Activated T-helper 1 cell treated with anti-CD3 and anti-CD28 coated beads, Interleukin-12 subunit alpha, Interleukin-12 subunit beta, Interleukin-2, Interleukin-4 antibody, amounts not matched to agents 30 ng/mL and 10 ng/mL and 1 ng/mL, durations not matched to agents 14 hours and 24 hours and 36 hours (primary cell): Measurements from ENCODE around the gene ENTPD2. TPM values are rescaled to one million over a fixed set of nuclear protein-coding genes. Genes with fewer than 3 reads are reported as not detected.
A peak's percentile ranks its signal among the peaks of the same experiment; 100 is the strongest.

ENCODE experiments used
- DNase-seq: peaks from one replicate; pipeline ENCODE4 v3.0.0; 2021; ENCODE audit warnings: low spot score
- H3K27ac Mint-ChIP-seq: one replicate; pipeline ENCODE4 v1.8.0; 2021; ENCODE audit warnings: mild to moderate bottlenecking, mixed read lengths
- H3K27me3 Mint-ChIP-seq: one replicate; pipeline ENCODE4 v1.8.0; 2022; ENCODE audit warnings: mild to moderate bottlenecking, moderate library complexity, mixed read lengths; ENCODE audit not compliant: insufficient read depth
- H3K36me3 Mint-ChIP-seq: one replicate; pipeline ENCODE4 v1.8.0; 2021; ENCODE audit warnings: low read depth, mixed read lengths
- H3K4me1 Mint-ChIP-seq: one replicate; pipeline ENCODE4 v1.8.0; 2021; ENCODE audit warnings: low read depth, mixed read lengths
- H3K4me3 Mint-ChIP-seq: one replicate; pipeline ENCODE4 v1.8.0; 2021; ENCODE audit warnings: mild to moderate bottlenecking, moderate library complexity, mixed read lengths
- H3K9me3 Mint-ChIP-seq: one replicate; pipeline ENCODE4 v1.8.0; 2021; ENCODE audit warnings: mixed read lengths
- intact Hi-C: fragments of 100-400 bp; cut with micrococcal nuclease; formaldehyde crosslinking; loops from one replicate; pipeline ENCODE4 v1.15.1; 2024
- total RNA-seq: library from RNA; stranded (reverse); gene quantifications from 2 replicates; pipeline ENCODE4 v1.2.3, GENCODE V29; 2022

Gene ENTPD2
- total RNA-seq, 1 donor from 2014 or later, result not detected

DNA sequence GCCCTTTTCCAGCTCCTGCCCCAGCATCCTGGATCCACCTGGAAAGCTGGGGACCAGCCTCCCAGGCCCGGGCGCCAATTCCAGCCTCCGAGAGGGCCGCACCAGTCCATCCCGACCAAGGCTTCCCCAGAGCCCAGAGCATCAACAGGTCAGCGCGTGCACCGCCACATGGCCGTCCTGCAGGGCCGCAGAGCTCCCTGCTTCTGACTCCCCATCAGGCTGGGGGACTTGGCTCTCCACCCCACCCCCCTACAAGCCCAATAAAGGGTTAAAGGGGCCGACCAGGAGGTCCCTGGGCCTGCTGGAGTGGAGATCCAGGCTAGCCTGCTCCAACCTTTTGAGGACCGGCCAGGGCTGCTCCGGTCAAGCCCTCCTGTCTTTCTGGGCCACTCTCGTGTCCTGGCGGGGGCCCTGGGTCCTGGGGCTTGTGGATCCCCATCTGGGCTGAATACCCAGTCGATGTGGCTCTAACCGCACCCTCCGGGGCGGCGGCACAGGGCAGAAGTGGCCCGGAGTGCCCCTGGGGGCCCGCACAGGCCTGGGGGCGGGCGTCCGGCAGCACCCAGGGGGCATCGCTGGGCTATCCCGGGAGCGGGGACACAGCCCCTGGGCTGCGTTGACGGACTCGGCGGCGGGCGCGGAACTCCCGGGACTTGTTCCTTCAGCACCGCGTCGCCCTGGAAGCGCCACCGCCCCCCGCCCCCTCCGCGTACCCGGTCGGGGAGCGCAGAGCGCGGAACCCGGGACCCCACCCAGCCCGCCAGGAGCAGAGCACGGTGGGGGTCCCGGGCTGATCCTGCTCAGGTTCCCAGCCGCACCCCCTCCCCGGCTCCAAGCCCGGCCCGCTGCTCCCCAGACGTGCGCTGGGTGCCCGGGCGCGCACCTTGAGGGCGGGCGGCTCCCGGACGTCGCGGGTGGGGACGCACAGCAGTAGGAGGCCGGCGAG is 590 bp downstream of the ENTPD2 start:
- Mint-ChIP-seq H3K4me3 (no peak overlapping the region), H3K4me1 (no peaks in the 10 kb centered on the region), H3K27ac (no peak overlapping the region), H3K27me3 (peaks cover 27% of the 10 kb centered on the region), H3K36me3 (no peaks in the 10 kb centered on the region), H3K9me3 (no peaks in the 10 kb centered on the region)
- DNase-seq, result no peak
- intact Hi-C loops, result loop anchor here (1.0 kb wide), 1 partner anchor 11 kb away; no protein-coding TSS in a partner anchor

DNA sequence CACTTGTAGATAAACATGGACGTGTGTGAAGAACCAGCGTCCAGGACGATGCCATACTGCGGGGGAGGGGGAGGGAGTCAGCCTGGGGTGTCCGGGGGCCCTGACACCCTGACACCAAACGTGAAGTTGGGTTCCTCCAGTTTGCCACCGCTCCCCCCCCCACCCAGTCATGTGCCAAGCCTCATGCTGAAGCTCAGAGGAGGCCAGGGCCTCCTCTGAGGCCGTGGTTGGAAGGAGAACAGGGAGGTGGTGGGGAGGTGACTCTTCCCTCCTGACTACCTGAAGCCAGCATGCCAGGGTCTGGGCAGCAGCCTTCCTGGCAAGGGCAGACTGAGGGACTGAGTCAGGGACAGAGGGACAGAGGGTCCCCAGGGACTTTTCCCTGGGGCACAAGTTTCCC is 1.6 kb downstream of the ENTPD2 start:
- Mint-ChIP-seq H3K4me1 (no peaks in the 10 kb centered on the region), H3K27me3 (peaks cover 35% of the 10 kb centered on the region), H3K9me3 (no peaks in the 10 kb centered on the region), H3K4me3 (no peak overlapping the region), H3K27ac (no peak overlapping the region), H3K36me3 (no peaks in the 10 kb centered on the region)
- intact Hi-C loops, result no loop called here
- no peak for DNase-seq

DNA sequence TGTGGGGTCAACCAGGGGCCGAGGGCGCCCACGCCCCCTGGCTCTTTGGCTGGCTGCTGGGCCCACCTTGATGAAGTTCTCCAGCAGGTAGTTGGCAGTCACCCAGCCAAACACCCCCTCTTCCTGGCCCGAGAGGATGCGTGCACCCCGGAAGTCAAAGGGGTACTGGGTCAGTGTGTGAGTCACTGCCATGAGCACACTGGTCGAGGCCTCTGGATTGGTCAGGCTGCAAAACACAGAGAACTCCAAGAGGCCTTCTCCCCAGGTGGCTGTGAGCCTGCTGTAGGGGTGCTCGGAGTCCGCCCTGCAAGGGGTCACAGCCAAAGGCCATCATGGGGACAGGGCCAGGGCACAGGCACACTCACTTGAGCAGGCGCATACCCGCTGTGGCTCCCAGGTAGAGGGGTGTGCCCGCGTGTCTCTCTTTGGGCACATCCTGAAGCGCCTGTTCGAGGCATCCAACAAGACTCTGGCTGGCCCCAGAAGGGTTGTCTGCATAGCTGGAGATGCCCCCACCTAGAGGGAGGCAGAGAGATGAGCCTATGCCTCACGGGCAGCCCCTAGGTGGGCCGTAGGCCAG is 2.6 kb downstream of the ENTPD2 start:
- Mint-ChIP-seq H3K4me1 (no peaks in the 10 kb centered on the region), H3K27ac (no peak overlapping the region), H3K9me3 (no peaks in the 10 kb centered on the region), H3K36me3 (no peaks in the 10 kb centered on the region), H3K4me3 (no peak overlapping the region), H3K27me3 (peaks cover 40% of the 10 kb centered on the region)
- intact Hi-C loops, result no loop called here
- DNase-seq, result no peak

DNA sequence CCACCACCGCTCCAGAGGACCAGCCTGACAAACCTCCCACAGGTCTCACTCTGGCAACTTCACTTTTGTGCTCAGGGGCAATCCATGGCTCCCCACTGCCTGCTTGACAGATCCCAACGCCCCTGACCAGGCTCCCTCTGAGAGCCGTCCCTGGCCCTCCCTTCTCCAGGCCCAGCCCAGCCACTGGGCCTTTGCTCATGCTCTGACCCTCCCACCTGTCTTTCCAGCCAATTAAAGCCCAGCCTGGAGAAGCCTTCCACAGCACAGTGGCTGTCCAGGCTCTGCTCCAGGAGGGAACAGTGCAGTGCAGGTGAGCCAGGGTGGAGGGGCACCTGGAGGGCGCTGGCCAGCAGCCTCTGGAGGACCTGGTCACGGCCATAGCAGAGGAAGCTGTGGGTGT is 3.3 kb downstream of the ENTPD2 start:
- no peaks in the 10 kb centered on the region for H3K9me3 Mint-ChIP-seq
- no peaks in the 10 kb centered on the region for H3K36me3 Mint-ChIP-seq
- no peak overlapping the region for H3K4me3 Mint-ChIP-seq
- intact Hi-C loops, result no loop called here
- no peaks in the 10 kb centered on the region for H3K4me1 Mint-ChIP-seq
- H3K27ac Mint-ChIP-seq, result no peak overlapping the region
- H3K27me3 Mint-ChIP-seq, result peaks cover 39% of the 10 kb centered on the region
- no peak for DNase-seq

DNA sequence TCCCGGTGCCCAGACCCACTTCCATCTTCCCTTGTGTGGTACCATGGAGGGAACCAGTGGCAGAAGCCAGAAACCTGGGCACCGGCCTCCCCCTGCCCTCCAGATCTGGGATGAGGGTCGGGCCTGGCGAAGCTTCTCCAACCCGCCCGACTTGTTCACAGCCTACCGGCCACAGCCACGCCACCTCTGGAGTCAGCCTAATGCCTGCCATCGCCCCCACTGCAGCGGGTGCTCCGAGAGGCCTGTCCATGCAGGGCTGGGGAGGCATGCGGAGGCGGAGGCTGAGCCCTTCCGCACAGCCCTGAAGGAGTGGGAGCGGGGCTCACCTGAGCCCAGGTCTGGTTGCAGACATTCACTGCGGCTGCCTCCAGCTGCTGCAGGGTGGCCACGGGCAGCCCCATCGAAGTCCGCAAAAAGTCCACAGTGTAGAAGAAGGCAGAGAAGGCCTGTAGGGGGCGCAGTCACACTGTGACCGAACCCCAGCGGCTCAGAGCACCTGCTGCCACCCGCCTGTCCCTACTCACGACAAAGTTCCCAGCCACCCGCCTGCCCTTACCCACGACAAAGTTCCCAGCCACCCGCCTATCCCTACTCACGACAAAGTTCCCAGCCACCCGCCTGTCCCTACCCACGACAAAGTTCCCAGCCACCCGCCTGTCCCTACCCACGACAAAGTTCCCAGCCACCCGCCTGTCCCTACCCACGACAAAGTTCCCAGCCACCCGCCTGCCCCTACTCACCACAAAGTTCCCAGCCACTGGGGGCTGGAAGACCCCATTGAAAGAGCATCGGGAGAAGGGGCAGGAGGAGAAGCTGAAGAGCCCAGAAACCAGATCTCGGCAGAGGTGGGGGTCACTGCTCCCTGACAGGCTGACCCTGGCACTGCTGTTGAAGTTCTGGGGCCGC is 4.1 kb downstream of the ENTPD2 start:
- DNase-seq, result peak; percentile 40
- intact Hi-C loops, result loop anchor here (5.0 kb wide), 3 partner anchors 78 to 202 kb away; partner anchors contain the start of genes PHPT1 and TUBB4B
- Mint-ChIP-seq H3K27ac (no peak overlapping the region), H3K27me3 (peaks cover 36% of the 10 kb centered on the region), H3K4me1 (peaks cover 3% of the 10 kb centered on the region), H3K9me3 (no peaks in the 10 kb centered on the region), H3K4me3 (no peak overlapping the region), H3K36me3 (no peaks in the 10 kb centered on the region)

DNA sequence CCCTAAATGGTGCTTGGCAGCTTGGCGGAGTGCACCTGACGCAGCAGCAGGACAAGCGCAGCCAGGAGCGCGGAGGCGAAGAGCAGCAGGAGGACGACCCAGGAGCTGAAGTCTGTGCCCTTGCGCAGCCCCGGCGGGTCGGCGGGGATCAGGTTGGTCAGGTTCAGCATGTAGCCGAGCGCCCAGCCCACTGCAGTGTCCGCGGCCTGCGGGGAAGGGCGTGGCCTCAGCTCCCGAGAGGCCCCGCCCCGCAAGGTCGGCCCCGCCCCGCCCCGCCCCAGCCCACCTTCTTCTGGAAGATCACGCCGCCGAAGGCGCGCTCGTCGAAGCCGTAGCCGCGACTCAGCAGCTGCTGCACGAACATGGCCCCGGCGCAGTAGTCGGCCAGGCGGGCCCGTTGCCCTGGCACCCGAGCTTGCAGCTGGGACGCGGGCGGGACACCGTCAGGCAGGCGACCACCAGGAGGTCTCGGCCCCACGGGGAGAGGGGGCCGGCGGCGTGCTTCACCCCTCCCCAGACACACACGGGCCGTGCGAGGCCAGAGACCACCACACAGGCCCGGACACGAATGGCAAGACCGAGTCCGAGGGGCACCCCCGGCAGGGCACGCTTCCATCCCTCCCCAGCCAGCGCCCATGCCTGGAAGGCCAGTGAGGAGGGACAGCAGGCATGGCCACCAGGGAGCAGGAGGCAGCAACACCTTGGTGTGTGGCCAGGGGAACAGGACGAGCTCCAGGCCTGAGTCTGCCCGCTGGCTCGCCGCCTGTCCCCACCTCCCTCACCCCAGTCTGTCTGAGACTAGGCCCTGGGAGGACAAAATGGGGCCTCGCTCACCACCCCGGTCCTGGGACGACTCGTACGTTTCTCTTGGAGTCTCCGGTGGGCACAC is 5.0 kb downstream of the ENTPD2 start:
- DNase-seq, result no peak
- intact Hi-C loops, result loop anchor here (5.0 kb wide), 3 partner anchors 78 to 202 kb away; partner anchors contain the start of genes PHPT1 and TUBB4B
- no peak overlapping the region for H3K4me3 Mint-ChIP-seq
- no peaks in the 10 kb centered on the region for H3K36me3 Mint-ChIP-seq
- H3K27me3 Mint-ChIP-seq, result peaks cover 36% of the 10 kb centered on the region
- peaks cover 5% of the 10 kb centered on the region for H3K4me1 Mint-ChIP-seq
- H3K9me3 Mint-ChIP-seq, result no peaks in the 10 kb centered on the region
- no peak overlapping the region for H3K27ac Mint-ChIP-seq

DNA sequence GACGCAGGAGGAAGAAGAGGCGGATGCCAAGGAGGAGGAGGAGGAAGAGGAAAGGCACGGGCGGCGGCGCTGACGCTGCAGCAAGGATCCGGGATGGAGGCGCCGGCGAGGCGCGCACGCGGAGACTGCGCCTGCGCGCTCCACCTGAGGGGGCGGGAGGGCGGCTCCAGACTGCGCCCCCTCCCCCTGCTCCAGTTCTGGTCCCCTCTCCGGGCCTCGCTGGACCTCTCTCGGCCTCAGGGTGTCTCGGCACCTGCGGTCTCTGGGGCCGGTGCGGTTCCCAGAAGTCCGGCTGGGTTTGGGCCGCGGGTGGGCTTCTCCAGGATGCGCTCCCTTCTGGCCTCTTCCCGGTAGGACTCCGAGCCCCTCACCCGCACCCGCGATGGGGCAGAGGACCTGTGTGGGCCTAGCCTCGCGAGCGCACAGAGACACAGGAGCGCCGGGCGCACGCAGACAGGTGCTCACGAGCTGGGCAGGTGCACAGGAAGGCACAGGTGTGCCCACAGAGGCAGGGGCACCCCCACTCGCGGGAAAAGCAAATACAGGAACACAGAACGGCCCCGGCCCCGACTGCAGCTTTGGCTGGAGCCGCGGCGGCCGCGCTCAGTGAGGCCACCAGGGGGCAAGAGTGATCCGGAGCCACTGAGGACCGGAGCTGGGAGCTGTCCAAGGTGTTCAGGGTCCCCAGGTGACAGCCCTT is 7.6 kb downstream of the ENTPD2 start, which contains the start of gene NPDC1:
TSS of gene NPDC1 (minus strand) at position 90 of the 700 bp plus-strand sequence. CDS start 188 bp downstream, outside the sequence.
- no peaks in the 10 kb centered on the region for H3K9me3 Mint-ChIP-seq
- H3K4me1 Mint-ChIP-seq, result peaks cover 5% of the 10 kb centered on the region
- H3K4me3 Mint-ChIP-seq, result peak within 1 kb of the TSS; percentile 77
- H3K36me3 Mint-ChIP-seq, result no peaks in the 10 kb centered on the region
- intact Hi-C loops, result loop anchor here (1.0 to 5.0 kb wide), 5 partner anchors 17 to 199 kb away; partner anchors contain the start of genes PHPT1 and TUBB4B
- peak; percentile 81 for DNase-seq
- peak within 1 kb of the TSS; percentile 44 for H3K27ac Mint-ChIP-seq
- peaks cover 29% of the 10 kb centered on the region for H3K27me3 Mint-ChIP-seq

DNA sequence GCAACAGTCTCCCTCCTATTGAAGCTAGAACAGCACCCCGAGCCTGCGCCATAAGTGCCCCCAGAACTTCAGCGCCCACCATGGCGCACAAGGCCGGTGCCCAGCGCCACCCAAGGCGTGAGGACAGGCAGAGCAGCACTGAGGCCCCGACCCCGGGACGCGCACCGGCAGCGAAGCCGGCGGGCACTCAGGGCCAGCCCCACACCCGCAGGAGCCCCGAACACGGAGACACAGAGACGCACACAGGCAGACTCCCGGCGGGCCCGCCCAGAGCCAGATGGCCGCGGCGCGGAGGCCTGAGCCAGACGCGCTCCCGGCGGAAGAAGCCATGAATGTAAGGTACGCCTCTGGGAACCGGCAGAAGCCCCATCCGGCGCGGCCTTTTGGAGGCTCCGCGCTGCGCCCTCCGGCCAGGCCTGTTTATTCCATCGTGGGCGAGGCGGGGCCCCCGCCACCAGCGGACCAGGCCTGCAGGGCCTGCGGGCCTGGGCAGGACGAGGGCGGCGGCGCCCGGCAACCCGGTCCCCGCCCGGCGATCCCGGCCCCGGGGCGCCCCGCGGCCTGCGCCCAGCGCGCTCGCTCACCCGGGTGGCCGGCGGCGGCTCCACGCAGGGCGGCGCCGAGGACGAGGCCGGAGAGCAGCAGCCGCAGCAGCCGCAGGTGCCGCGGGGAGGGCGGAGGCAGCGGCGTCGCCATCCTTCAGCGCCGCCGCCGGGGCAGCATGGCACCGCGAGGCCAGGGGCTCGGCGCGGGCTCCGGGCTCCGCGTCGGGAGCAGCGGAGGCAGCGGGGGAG is 8.4 kb downstream of the ENTPD2 start:
- peak overlapping the region; percentile 44 for H3K27ac Mint-ChIP-seq
- H3K9me3 Mint-ChIP-seq, result no peaks in the 10 kb centered on the region
- H3K4me3 Mint-ChIP-seq, result peak overlapping the region; percentile 77
- H3K27me3 Mint-ChIP-seq, result peaks cover 26% of the 10 kb centered on the region
- H3K36me3 Mint-ChIP-seq, result no peaks in the 10 kb centered on the region
- intact Hi-C loops, result loop anchor here (1.0 to 5.0 kb wide), 5 partner anchors 16 to 198 kb away; partner anchors contain the start of genes PHPT1 and TUBB4B
- DNase-seq, result no peak
- H3K4me1 Mint-ChIP-seq, result peaks cover 5% of the 10 kb centered on the region

DNA sequence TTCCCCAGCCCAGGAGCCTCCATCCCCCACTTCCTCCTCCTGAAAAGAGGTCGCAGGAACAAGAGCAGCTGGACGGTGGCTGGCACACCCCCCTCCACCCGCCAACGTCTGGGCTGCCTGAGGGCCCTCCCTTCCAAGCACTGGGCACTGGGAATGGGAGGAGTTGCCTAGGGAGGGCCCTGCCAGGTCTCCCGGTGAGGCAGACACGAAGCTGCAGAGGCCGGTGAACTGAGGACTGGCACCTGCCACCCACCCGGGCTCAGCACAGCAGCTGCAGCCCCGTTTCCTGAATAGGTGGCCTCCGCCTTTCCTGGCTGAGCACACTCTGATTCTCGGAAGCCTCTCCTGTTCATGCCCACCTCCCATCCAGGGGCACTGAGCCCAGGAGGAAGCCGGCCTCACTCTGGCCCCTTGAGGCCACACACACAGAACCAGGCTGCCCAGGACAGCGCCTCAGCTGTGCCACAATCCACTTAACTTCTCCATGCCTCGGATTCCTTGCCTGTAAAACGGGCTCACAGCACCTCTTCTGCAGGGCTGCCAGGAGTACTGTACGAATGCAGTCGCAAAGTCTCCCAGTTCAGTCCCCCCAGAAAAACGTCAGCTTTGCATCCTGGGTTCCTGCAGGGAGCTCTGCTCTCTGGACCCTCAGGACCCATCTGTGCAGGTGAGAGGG is 9.2 kb downstream of the ENTPD2 start:
- Mint-ChIP-seq H3K27me3 (peaks cover 17% of the 10 kb centered on the region), H3K4me1 (peaks cover 5% of the 10 kb centered on the region), H3K9me3 (no peaks in the 10 kb centered on the region), H3K27ac (no peak overlapping the region), H3K36me3 (no peaks in the 10 kb centered on the region), H3K4me3 (peak overlapping the region; percentile 77)
- no peak for DNase-seq
- intact Hi-C loops, result loop anchor here (5.0 kb wide), 3 partner anchors 83 to 198 kb away; partner anchors contain the start of genes PHPT1 and TUBB4B

DNA sequence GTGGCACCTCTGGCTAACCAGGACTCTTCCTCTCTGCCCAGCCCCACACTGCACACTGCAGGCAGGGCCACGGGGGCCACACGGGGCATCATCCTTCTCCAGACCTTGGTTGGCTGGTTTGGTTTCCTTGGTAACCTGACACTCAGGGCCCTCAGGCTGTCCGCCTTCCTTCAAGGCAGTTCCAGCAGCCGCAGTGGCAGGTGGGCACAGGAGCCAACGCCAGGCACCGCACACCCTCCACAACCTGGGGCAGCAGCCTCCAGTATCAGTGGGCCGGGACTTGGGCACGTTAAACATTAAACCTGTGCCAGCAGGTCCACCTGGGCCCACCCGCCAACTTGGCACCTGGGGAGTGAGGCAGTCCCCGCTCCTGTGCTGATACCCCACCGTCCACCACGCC is 9.8 kb downstream of the ENTPD2 start:
- DNase-seq, result no peak
- intact Hi-C loops, result no loop called here
- Mint-ChIP-seq H3K36me3 (no peaks in the 10 kb centered on the region), H3K27me3 (peaks cover 14% of the 10 kb centered on the region), H3K4me3 (no peak overlapping the region), H3K9me3 (no peaks in the 10 kb centered on the region), H3K27ac (no peak overlapping the region), H3K4me1 (peaks cover 5% of the 10 kb centered on the region)
